A549 (cell line): Measurements from ENCODE around the gene PADI2.

Experiments
- CTCF ChIP-seq: fragments of >200 bp; sonication (Bioruptor Twin); formaldehyde crosslinking; IDR thresholded peaks from 3 replicates; pipeline ENCODE4 v1.5.1; 2016
- EP300 ChIP-seq, 2 experiments: fragments of >200 bp; sonication (Bioruptor Twin); formaldehyde crosslinking; IDR thresholded peaks; 2 replicates in 1 of 2; 3 replicates in 1 of 2; pipeline ENCODE4 v1.6.1; 2016 to 2017
- JUNB ChIP-seq: fragments of >200 bp; sonication (Bioruptor Twin); formaldehyde crosslinking; IDR thresholded peaks from 2 replicates; pipeline ENCODE4 v1.6.1; 2016
- PBX3 ChIP-seq: IDR thresholded peaks from 2 replicates; pipeline ENCODE4 v1.6.1; 2012
- POLR2A ChIP-seq: IDR thresholded peaks from 2 replicates; pipeline ENCODE4 v1.6.1; 2012; ENCODE audit warnings: mild to moderate bottlenecking, low read length
- RFX5 ChIP-seq: fragments of 450-650 bp; IDR thresholded peaks from 2 replicates; pipeline ENCODE4 v1.7.1; 2014; ENCODE audit warnings: antibody characterized with exemption, mild to moderate bottlenecking, moderate library complexity
- RNF2 ChIP-seq: fragments of 200-600 bp; sonication (generic); IDR thresholded peaks from 2 replicates; pipeline ENCODE4 v1.6.1; 2016; ENCODE audit warnings: low read depth, mild to moderate bottlenecking, antibody characterized with exemption, moderate library complexity, borderline replicate concordance
- ZNF302 ChIP-seq: fragments of 250-450 bp; sonication (Bioruptor Pico); IDR thresholded peaks from 2 replicates; pipeline ENCODE4 v1.9.0; 2021; ENCODE audit warnings: inconsistent platforms, mild to moderate bottlenecking, moderate library complexity
- ZSCAN20 ChIP-seq: fragments of 250-450 bp; sonication (Bioruptor Pico); IDR thresholded peaks from 2 replicates; pipeline ENCODE4 v1.8.0; 2022; ENCODE audit warnings: mild to moderate bottlenecking, moderate library complexity

GRCh38 chr1:17109892-17110554 is 9.2 kb downstream of the PADI2 start:
- TF ChIP-seq CTCF (no peak), POLR2A (no peak), RNF2 (no peak), ZSCAN20 (CRISPR knock-in tag) (no peak), EP300 (IDR thresholded peaks at IDR 0.05) (no peak), JUNB (no peak), PBX3 (no peak), ZNF302 (no peak), RFX5 (no peak)
